ENCODE results near the gene JAK2. TPM values are rescaled to one million over a fixed set of nuclear protein-coding genes. Genes with fewer than 3 reads are reported as not detected.
"Not testable (repeated sequence)": the region's sequence is repeated elsewhere in the genome, so short reads cannot be mapped to it uniquely, and the experiment has no call there.

JAK2 gene
- polyA plus RNA-seq, 1 of the 3 experiments (the other 2 are of a cell fraction): 1.3 TPM

- no peak for DNase-seq
- Histone ChIP-seq H3K9me3 (no peaks in the 10 kb centered on the region), H4K20me1 (ENCODE audit: insufficient read depth) (no peaks in the 10 kb centered on the region), H2AFZ (ENCODE audit: low read depth) (no peak overlapping the region), H3K4me1 (ENCODE audit: control insufficient read depth in 1 of 2, insufficient read depth in 2 of 2, low read depth in 1 of 2, low read length in 1 of 2) (no peaks in the 10 kb centered on the region), H3F3A (replicated peaks; ENCODE audit: insufficient read depth) (no peaks in the 10 kb centered on the region), H3K9ac (no peak overlapping the region), H3K27me3 (ENCODE audit: insufficient read depth) (no peaks in the 10 kb centered on the region), H3K4me2 (no peak overlapping the region), H3K4me3 (ENCODE audit: low read depth in 2 of 2, low read length in 1 of 2) (no peak overlapping the region), H3K79me2 (ENCODE audit: insufficient read depth) (no peaks in the 10 kb centered on the region), H3K27ac (ENCODE audit: low read depth in 2 of 2, low read length in 1 of 2) (no peak overlapping the region), H3K9me2 (no peaks in the 10 kb centered on the region), H3K36me3 (replicated peaks in 1 of 2; ENCODE audit: control insufficient read depth in 1 of 2, insufficient read depth in 2 of 2, low read length in 1 of 2) (no peaks in the 10 kb centered on the region)
- ChIA-PET CTCF (no interaction called here), POLR2A (no interaction called here)
- 69% methylated on average over 4 of the region's 4 CpGs for WGBS (ENCODE audit: low lambda C conversion rate)
- TF ChIP-seq TCF12 (IDR thresholded peaks at IDR 0.05) (no peak), JUND (IDR thresholded peaks at IDR 0.05) (no peak), IRF3 (IDR thresholded peaks at IDR 0.05; ENCODE audit: low read depth, low read length) (no peak), NFIC (IDR thresholded peaks at IDR 0.05; ENCODE audit: borderline replicate concordance) (no peak), FOXM1 (IDR thresholded peaks at IDR 0.05; ENCODE audit: low read depth) (no peak), NRF1 (IDR thresholded peaks at IDR 0.05; ENCODE audit: low read depth, low read length) (no peak), RCOR1 (IDR thresholded peaks at IDR 0.05; ENCODE audit: low read length) (no peak), POLR2AphosphoS5 (IDR thresholded peaks at IDR 0.05; ENCODE audit: low read depth, low read length) (no peak), EZH2phosphoT487 (IDR thresholded peaks at IDR 0.05; ENCODE audit: borderline replicate concordance, low read depth) (no peak), MAX (IDR thresholded peaks at IDR 0.05; ENCODE audit: low read depth) (no peak), GATA2 (CRISPR knock-in tag; IDR thresholded peaks at IDR 0.05) (no peak), GABPA (IDR thresholded peaks at IDR 0.05; ENCODE audit: low read depth) (no peak), ZBTB33 (IDR thresholded peaks at IDR 0.05; ENCODE audit: borderline replicate concordance, low read depth) (no peak), RXRA (IDR thresholded peaks at IDR 0.05; ENCODE audit: borderline replicate concordance, low read depth) (no peak), EP300 (IDR thresholded peaks at IDR 0.05; ENCODE audit: borderline replicate concordance in 1 of 2, low read depth in 1 of 2, low read length in 1 of 2) (no peak), USF2 (IDR thresholded peaks at IDR 0.05; ENCODE audit: borderline replicate concordance, low read depth, low read length) (no peak), REST (IDR thresholded peaks at IDR 0.05; ENCODE audit: low read depth, low read length) (no peak)
These were observed 41.7 kb upstream of the JAK2 start for GRCh38 chr9:4943346-4943745.

- H3K27ac ChIP-seq (ENCODE audit: low read depth in 2 of 2, low read length in 1 of 2); H3K4me3 ChIP-seq (ENCODE audit: low read depth in 2 of 2, low read length in 1 of 2); H2AFZ ChIP-seq (ENCODE audit: low read depth); H3K27me3 ChIP-seq (ENCODE audit: insufficient read depth); DNase-seq; H3K79me2 ChIP-seq (ENCODE audit: insufficient read depth); CTCF ChIA-PET; H3K9ac ChIP-seq; H4K20me1 ChIP-seq (ENCODE audit: insufficient read depth); H3K4me2 ChIP-seq; H3K4me1 ChIP-seq (ENCODE audit: control insufficient read depth in 1 of 2, insufficient read depth in 2 of 2, low read depth in 1 of 2, low read length in 1 of 2); H3F3A ChIP-seq (replicated peaks; ENCODE audit: insufficient read depth); H3K36me3 ChIP-seq (replicated peaks in 1 of 2; ENCODE audit: control insufficient read depth in 1 of 2, insufficient read depth in 2 of 2, low read length in 1 of 2); H3K9me3 ChIP-seq; H3K9me2 ChIP-seq; POLR2A ChIA-PET: not testable (repeated sequence)
- 61% methylated on average over 7 of the region's 7 CpGs for WGBS (ENCODE audit: low lambda C conversion rate)
These were observed 40.5 kb upstream of the JAK2 start for GRCh38 chr9:4944431-4945211.
